H4 (cell line): ENCODE results near the gene PFKFB3. TPM values are rescaled to one million over a fixed set of nuclear protein-coding genes. Genes with fewer than 3 reads are reported as not detected.

Experiments used
- DNase-seq: peaks from one replicate; pipeline ENCODE4 v3.0.0-alpha.2; 2015; ENCODE audit warnings: low spot score
- total RNA-seq: library from RNA; depleted of rRNA; stranded (reverse); fragments of >200 nt; shearing (Covaris generic); gene quantifications from 2 replicates; pipeline ENCODE4 v1.2.3, GENCODE V29; 2014

Gene PFKFB3
- total RNA-seq, 1 experiment from 2014 or later = 11.3 TPM

- no peak for DNase-seq
Observed at GRCh38 chr10:6220418-6221191, 17.9 kb downstream of the PFKFB3 start.

GRCh38 chr10:6221192-6221940 is 18.6 kb downstream of the PFKFB3 start:
- DNase-seq = no peak

GRCh38 chr10:6221971-6222751 is 19.4 kb downstream of the PFKFB3 start:
- DNase-seq = no peak

GRCh38 chr10:6222755-6223154 is 20.0 kb downstream of the PFKFB3 start:
- no peak for DNase-seq

- no peak for DNase-seq
Observed at GRCh38 chr10:6223981-6224380, 21.2 kb downstream of the PFKFB3 start.

- DNase-seq = no peak
Observed at GRCh38 chr10:6224781-6225180, 22.0 kb downstream of the PFKFB3 start.

- DNase-seq = no peak
Observed at GRCh38 chr10:6225263-6225814, 22.6 kb downstream of the PFKFB3 start.

- DNase-seq = no peak
Observed at GRCh38 chr10:6226216-6226615, 23.5 kb downstream of the PFKFB3 start.

GRCh38 chr10:6227346-6227745 is 24.6 kb downstream of the PFKFB3 start:
- no peak for DNase-seq

GRCh38 chr10:6228010-6228511 is 25.3 kb downstream of the PFKFB3 start:
- no peak for DNase-seq

GRCh38 chr10:6228647-6229046 is 25.9 kb downstream of the PFKFB3 start:
- no peak for DNase-seq

- no peak for DNase-seq
Observed at GRCh38 chr10:6229290-6229689, 26.6 kb downstream of the PFKFB3 start.

GRCh38 chr10:6229746-6230145 is 27.0 kb downstream of the PFKFB3 start:
- DNase-seq = no peak

- no peak for DNase-seq
Observed at GRCh38 chr10:6230315-6230714, 27.6 kb downstream of the PFKFB3 start.

GRCh38 chr10:6231146-6231545 is 28.4 kb downstream of the PFKFB3 start:
- DNase-seq = no peak

GRCh38 chr10:6231730-6232129 is 29.0 kb downstream of the PFKFB3 start:
- DNase-seq = no peak

- no peak for DNase-seq
Observed at GRCh38 chr10:6232225-6232807, 29.6 kb downstream of the PFKFB3 start.

GRCh38 chr10:6232846-6233724 is 30.4 kb downstream of the PFKFB3 start:
- DNase-seq = no peak

GRCh38 chr10:6233725-6234277 is 31.1 kb downstream of the PFKFB3 start:
- no peak for DNase-seq

GRCh38 chr10:6234371-6234770 is 31.6 kb downstream of the PFKFB3 start:
- no peak for DNase-seq
